GM08714 (cell line): ENCODE measurements around the gene NDUFV3.
"Not testable (repeated sequence)": the region's sequence is repeated elsewhere in the genome, so short reads cannot be mapped to it uniquely, and the experiment has no call there.

Experiments
- H3K4me3 ChIP-seq: fragments of 200-500 bp; sonication (Bioruptor generic); 2 replicates; pipeline ENCODE4 v1.5.1; 2014; ENCODE audit warnings: mild to moderate bottlenecking, low read length, inconsistent platforms
- ZNF274 ChIP-seq: IDR thresholded peaks from 2 replicates; pipeline ENCODE4 v1.6.1; 2012; ENCODE audit warnings: mild to moderate bottlenecking, low read depth, low read length

Gene NDUFV3

DNA sequence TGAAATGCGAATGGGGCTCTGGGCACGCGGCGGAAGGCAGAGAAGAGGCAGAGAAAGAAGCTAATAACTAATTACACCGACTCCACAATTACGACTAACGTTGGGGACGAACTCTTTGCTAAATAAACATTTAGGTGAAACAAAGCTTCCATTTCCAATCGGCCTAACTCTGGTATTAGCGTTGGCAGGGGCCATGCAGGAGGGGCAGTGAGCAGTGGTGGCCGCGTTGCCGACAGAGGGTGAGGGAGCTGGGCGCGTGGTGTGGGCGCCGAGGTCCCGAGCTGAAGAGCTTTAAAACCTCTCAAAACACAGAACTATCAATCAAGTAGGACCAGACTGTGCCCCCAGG lies 553 bp upstream of the NDUFV3 start:
- H3K4me3 ChIP-seq, result peak overlapping the region; percentile 76; the same call in 1 of the 2 replicates
- TF ChIP-seq ZNF274, result no peak

DNA sequence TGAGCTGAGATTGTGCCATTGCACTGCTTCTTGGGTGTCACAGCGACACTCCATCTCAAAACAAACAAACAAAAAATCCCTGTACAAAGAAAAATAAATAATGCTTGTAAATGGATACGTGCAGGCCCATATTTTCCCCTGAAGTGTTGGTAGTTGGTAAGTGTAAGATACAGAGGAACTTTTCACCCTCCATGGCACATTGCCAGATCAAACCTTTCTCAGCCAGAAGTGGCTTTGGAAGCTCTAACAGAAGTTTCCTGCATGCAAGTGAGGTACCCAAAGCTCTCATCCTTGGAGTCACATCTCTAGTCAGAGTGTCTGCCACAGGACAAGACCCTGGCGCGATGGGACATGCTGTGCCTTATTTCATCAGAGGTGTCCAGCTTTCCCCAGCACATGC lies 7.3 kb downstream of the NDUFV3 start:
- TF ChIP-seq ZNF274, result no peak
- H3K4me3 ChIP-seq, result no peak overlapping the region

DNA sequence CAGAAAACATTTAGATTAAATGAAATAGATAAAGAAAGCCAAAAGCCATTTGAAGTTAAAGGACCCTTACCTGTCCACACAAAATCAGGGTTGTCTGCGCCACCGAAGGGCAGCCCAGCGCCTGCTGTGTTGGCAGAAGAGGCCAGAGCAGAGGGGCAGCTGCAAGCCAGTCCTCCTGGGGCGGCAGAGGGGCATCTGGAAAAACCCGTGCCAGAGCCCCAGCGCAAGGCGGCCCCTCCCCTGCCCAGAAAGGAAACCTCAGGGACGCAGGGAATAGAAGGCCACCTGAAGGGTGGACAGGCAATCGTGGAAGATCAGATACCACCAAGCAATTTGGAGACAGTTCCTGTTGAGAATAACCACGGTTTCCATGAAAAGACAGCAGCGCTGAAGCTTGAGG lies 10.7 kb downstream of the NDUFV3 start:
- no peak for TF ChIP-seq ZNF274
- H3K4me3 ChIP-seq, result no peak overlapping the region

DNA sequence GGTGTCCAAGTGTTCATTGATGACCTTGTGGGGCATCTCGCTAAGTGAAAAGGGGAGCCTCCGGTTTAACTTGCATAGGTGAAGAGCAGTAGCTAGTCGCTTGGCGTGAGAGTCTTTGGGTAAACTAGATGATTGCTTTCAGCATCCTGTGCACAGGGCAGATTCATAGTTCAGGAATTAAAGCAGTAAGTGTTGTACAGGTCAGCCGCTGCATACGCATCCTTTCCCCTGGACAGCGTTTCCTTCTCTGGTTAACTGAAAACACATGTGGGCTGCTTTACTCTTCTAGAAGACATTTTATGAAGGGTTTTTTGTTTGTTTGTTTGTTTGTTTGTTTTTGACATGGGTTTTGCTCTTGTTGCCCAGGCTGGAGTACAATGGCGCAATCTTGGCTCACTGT lies 12.1 kb downstream of the NDUFV3 start:
- no peak for TF ChIP-seq ZNF274

DNA sequence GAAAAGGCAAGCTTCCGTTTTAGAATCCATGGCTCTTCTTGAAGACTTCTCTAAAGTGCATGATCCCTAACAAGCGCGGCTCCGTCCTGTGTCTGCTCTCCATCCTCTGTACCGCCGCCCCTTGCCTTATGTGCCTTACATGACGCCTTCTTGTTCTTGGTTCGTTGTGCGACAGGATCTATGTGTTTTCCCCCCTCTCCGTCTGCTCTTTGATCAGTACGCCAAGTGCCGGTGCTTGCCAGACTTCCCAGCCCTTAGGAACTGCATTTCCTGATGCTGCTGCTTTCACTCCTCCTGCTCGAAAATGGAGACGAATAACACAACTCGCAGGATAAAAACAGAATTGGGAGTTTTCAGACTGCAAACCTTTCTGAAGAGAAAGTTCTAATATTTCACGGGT lies 13.1 kb downstream of the NDUFV3 start:
- H3K4me3 ChIP-seq, result no peak overlapping the region
- TF ChIP-seq ZNF274, result no peak

More for the DNA sequence above, 12.1 kb downstream of the NDUFV3 start:
- no peak overlapping the region for H3K4me3 ChIP-seq

DNA sequence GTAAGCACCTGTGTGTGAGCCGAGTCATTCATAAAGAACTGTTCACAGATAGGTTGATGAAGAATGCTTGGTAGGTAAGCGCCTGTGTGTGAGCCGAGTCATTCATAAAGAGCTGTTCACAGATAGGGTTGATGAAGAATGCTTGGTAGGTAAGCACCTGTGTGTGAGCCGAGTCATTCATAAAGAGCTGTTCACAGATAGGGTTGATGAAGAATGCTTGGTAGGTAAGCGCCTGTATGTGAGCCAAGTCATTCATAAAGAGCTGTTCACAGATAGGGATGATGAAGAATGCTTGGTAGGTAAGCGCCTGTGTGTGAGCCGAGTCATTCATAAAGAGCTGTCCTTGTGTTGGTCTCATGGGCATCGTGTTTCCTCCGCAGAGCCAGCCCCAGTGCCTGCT lies 15.4 kb downstream of the NDUFV3 start:
- not testable (repeated sequence) for H3K4me3 ChIP-seq

DNA sequence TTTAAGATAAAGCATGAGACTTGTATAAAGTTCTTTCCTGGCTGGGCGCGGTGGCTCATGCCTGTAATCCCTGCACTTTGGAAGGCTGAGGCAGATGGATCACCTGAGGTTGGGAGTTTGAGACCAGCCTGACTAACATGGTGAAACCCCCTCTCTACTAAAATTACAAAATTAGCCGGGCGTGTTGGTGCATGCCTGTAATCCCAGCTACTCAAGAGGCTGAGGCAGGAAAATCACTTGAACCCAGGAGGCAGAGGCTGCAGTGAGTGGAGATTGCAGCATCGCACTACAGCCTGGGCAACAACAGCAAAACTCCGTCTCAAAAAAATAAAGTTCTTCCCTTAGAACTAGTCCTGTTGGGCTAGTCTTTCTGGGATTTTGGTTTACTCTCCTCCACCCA lies 18.8 kb downstream of the NDUFV3 start:
- not testable (repeated sequence) for H3K4me3 ChIP-seq

DNA sequence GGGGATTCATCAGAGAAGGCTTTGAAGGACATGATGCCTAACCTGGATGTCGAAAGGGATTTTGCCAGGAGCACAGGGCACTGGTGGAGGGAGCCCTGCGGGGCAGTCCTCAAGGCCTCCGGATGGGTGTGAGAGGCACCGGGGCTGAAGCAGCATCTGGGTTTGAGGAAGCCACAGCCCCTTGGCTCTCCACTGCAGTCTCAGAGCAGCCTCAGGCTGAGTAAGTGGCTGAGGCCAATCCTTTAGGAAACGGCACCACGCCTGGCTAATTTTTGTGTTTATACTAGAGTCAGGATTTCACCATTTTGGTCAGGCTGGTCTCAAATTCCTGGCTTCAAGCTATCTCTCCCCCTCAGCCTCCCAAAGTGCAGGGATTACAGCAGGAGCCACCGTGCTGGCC lies 20.4 kb downstream of the NDUFV3 start:
- TF ChIP-seq ZNF274, result no peak
- no peak overlapping the region for H3K4me3 ChIP-seq

DNA sequence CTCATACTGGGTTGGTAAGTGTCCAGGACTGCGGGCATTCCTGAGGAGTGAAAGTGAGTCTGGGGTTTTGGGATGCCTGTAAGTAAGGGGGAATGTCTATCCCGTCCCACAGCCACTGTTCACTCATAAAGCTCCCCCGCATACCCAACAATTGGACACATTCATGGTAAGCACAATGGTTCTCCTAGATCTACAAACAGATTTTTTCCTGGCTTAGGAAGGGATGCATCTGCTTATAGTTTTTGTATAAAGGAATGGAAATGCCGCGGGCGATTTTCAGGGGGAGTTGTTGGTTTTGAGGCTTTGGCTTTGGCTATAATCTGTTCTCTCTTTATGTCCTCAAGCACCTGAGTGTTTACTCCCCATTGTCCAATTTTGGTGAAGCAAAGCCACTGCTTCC lies 25.2 kb downstream of the NDUFV3 start:
- no peak overlapping the region for H3K4me3 ChIP-seq
- no peak for TF ChIP-seq ZNF274

DNA sequence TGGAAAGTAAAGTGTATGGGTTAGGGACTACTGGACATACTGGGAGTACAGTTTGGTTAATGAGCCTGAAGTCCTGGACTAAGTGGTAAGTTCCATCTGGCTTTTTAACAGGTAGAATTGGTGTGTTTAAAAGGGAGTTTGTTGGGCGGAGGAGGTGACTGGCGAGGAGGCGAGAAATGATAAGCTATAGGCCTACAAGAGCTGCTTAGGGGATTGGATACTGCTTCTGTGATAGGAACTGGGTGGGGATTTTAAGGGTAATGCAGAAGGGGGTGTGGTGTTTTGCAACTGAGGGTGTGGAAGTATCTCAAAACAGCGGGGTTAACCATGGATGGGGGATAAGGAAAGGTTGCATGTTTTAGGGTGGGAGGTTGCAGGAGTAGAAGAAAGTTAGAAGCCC lies 28.8 kb downstream of the NDUFV3 start:
- no peak for TF ChIP-seq ZNF274
- H3K4me3 ChIP-seq, result no peak overlapping the region

DNA sequence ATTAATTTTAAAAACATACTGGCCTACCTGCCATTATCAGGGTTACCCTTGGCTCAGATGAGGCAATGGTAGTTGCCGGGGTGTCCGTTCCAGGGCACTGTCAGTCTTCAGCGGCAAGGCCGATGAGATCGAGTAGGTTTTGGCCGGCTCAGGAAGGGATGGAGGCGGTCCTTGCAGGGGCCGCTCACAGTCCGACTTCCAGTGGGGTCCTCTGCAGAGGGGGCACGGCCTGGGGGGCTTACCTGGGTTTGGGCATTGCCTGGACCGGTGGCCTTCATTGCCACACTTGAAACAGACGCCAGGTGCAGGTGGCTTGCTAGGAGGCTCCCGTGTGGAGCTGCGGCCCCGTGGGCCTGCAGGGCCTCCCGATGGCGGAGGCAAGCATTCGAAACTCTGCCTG lies 29.8 kb downstream of the NDUFV3 start:
- no peak overlapping the region for H3K4me3 ChIP-seq
- TF ChIP-seq ZNF274, result no peak

DNA sequence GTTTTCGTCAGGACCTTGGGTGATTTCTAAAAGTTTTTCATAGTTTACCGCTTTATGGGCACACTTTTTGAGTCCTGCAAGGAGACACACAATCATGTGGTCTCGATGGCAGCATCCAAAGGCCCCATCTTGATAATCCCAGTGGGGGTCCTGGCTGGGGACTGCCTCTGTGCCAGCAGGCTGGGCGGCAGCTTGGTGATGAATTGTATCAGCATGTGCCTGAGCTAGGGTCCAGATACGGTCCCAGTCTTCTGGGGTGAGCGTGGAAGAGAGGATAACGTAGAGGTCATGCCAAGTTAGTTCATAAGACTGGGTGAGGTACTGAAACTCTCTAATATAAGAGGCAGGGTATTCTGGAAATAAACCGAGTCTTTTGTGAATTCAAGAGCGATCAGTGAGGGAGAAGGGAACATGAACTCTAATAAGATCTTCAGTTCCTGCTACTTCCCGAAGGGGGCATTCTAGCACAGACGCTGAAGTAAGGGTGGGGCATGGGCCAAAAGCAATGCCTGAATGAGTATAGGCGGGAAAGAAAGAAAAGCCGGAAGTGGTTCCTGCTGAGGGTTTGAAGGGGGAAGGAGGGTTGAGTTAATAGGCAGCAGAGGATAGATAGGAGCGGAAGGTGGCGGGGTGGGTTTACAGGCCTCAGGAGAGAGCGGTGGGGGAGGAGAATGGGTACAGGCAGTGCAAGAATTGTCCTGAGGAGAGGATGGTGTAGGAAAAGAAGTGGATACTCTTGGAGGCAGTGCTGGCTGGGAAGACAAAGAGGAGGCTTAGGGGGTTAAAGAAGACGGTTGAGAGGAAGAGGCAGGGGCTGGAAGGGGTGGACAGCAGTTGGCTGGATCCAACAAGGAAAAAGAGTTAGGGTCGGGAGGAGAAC lies 30.7 kb downstream of the NDUFV3 start:
- TF ChIP-seq ZNF274, result no peak
- H3K4me3 ChIP-seq, result no peak overlapping the region; the same call in 1 of the 2 replicates

DNA sequence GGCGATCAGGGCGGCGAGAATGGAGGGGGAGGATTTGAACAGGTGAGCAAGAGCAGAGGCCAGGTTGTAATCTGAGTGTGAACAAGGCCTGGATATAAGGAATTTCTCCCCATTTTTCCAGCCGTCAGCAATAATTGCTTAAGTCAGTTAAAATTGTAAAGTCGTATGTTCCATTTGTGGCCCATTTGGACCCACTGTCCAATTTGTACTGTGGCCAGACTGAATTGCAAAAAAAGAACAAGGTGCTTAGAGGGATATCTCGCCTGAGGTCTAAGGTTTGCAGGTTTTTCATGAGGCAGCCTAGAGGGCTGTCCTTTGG lies 31.3 kb downstream of the NDUFV3 start:
- TF ChIP-seq ZNF274, result no peak
- H3K4me3 ChIP-seq, result no peak overlapping the region; the same call in 1 of the 2 replicates

DNA sequence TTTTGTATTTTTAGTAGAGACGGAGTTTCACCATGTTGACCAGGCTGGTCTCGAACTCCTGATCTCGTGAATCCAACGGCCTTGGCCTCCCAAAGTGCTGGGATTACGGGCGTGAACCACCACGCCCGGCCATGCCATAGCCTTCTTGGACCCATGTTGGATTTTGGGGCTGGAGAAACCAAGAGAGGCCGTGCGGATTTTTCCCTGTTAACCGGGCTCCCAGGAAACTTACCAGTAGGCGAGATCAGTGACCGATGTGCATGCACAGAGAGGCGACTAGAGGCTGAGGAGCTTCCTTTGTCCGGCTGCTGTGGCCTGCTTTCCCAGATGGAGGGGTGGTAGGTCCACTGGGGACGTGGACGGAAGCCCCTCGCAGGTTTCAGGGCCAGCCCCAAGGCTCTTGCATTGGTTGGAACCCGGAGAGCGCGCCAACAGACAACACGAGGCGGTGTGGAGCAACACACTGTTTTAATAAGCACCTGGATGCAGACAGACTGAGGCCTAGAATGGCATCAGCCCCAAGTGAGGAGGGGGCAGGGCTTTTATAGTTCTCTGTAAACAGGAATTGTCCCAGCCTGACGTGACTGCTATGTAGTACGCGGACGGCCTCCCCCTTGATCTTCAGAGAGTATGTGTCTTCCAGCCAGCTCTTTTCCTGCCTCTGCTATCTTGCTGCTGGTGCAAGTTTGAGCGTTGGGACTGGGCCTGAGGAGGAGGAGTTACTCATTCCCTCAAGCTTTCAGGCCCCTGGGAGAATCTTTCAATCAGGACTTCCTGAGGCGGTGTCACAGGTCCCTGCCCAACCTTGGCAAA lies 32.2 kb downstream of the NDUFV3 start, which contains the start of gene ERVH48-1:
ERVH48-1 (minus strand) TSS at position 517 of the 813 bp plus-strand sequence. CDS start 6,624 bp downstream, outside the sequence.
- H3K4me3 ChIP-seq, result no peak within 1 kb of the TSS
- no peak for TF ChIP-seq ZNF274

DNA sequence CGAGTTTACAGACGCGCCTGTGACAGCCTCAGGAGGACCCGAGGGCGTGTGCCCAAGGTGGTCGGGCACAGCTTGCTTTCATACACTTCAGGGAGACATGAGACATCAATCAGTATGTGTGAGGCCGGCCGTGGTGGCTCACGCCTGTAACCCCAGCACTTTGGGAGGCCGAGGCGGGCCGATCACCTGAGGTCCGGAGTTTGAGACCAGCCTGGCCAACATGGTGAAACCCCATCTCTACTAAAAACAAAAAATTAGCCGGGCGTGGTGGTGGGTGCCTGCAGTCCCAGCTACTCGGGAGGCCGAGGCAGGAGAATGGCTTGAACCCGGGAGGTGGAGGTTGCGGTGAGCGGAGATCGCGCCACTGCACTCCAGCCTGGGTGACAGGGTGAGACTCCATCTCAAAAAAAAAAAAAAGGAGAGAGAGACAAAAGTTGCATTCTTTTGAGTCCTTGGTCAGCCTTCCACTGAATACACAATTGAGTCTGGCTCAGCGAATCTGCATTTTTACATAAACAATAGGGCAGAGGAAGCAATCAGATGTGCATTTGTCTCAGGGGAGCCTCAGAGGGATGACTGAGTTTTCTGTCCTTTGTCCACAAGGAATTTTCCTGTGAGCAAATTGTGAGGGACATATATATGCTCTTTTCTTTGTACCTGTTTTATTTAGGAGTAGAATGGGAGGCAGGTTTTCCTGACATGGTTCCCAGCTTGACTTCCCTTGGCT lies 34.5 kb downstream of the NDUFV3 start:
- not testable (repeated sequence) for H3K4me3 ChIP-seq

DNA sequence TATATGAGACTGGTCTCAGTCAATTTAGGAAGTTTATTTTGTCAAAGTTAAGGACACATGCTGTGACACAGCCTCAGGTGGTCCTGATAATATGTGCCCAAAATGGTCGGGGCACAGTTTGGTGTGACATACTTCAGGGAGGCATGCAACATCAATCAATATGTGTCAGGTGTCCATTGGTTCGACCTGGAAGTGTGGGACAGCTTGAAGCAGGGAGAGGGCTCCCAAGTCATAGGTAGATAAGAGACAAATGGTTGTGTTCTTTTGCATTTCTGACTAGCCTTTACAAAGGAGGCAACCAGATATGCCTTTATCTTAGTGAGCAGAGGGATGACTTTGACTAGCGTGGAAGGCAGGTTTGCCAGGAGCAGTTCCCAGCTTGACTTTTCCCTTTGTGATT lies 36.9 kb downstream of the NDUFV3 start:
- TF ChIP-seq ZNF274, result no peak
- H3K4me3 ChIP-seq, result no peak overlapping the region
